K562 (cell line): ENCODE data around the gene SLC16A4. TPM values are rescaled to one million over a fixed set of nuclear protein-coding genes. Genes with fewer than 3 reads are reported as not detected.

ENCODE experiments used
- MLX ChIP-seq, 2 experiments: fragments of 450-650 bp in 1 of 2; sonication (generic) in 1 of 2; formaldehyde crosslinking; conservative IDR thresholded peaks; 2 replicates each; pipeline versions ENCODE4 v1.4.0 to v1.8.1; 2020 to 2022; ENCODE audit warnings: mild to moderate bottlenecking in 1 of 2, missing genetic modification reagents in 1 of 2
- SNRNP70 ChIP-seq: fragments of 200-400 bp; formaldehyde crosslinking; optimal IDR thresholded peaks from 2 replicates; pipeline ENCODE3; 2017; ENCODE audit warnings: low read depth, low read length
- TAF1 ChIP-seq: IDR thresholded peaks from 2 replicates; pipeline ENCODE4 v1.6.1; 2011; ENCODE audit warnings: mild to moderate bottlenecking, low read length, moderate library complexity; ENCODE audit not compliant: insufficient read depth, control insufficient read depth, severe bottlenecking; ENCODE audit errors: extremely low read depth
- ZBED1 ChIP-seq: IDR thresholded peaks from 2 replicates; pipeline ENCODE4 v1.6.1; 2014
- ZNF41 ChIP-seq: fragments of 250-450 bp; sonication (Bioruptor Pico); conservative IDR thresholded peaks from 2 replicates; pipeline ENCODE4 v1.4.0; 2020; ENCODE audit warnings: mild to moderate bottlenecking
- polyA plus RNA-seq, 8 experiments: library from polyadenylated mRNA; depleted of rRNA in 4 of 8; stranded (reverse) in 5 of 8; unstranded in 3 of 8; fragments of >200 nt; fragmentation: Nextera tagmentation in 2 of 8; fragmentation: Illumina TruSeq in 1 of 8; extraction: Ambion mirVana in 2 of 8; extraction: Trizol in 1 of 8; gene quantifications; 2 replicates each; pipeline versions ENCODE4 v1.2.1 to v1.2.3, GENCODE V29; 2011 to 2014; ENCODE audit warnings: inconsistent platforms in 1 of 8, missing spikeins in 1 of 8
- total RNA-seq, 7 experiments: library from RNA; depleted of rRNA in 6 of 7; stranded (reverse); fragments of >200 nt in 6 of 7; fragmentation: Illumina TruSeq in 2 of 7; extraction: Trizol in 2 of 7; gene quantifications; 2 replicates each; pipeline versions ENCODE4 v1.2.1 to v1.2.3, GENCODE V29; 2011 to 2021; ENCODE audit warnings: low replicate concordance in 1 of 7
- TF ChIP-seq, protein P1 (sequence below): fragments of 250-450 bp; sonication (Bioruptor Pico); IDR thresholded peaks from 2 replicates; pipeline ENCODE4 v1.4.0; 2020
- TF ChIP-seq, protein P2 (sequence below): sonication (generic); formaldehyde crosslinking; IDR thresholded peaks from 2 replicates; pipeline ENCODE4 v1.8.1; 2023; ENCODE audit warnings: mild to moderate bottlenecking, missing genetic modification reagents

SLC16A4 gene
- total and polyA plus RNA-seq, 9 of the 15 experiments (the other 6 are each of a cell fraction or from before 2014, with no cell fraction given): 0.04 to 0.31 (median 0.18) TPM; not detected in 1

GRCh38 chr1:110339407-110340206 lies 51.2 kb downstream of the SLC16A4 start (continued):
- TF ChIP-seq, protein P1, sequence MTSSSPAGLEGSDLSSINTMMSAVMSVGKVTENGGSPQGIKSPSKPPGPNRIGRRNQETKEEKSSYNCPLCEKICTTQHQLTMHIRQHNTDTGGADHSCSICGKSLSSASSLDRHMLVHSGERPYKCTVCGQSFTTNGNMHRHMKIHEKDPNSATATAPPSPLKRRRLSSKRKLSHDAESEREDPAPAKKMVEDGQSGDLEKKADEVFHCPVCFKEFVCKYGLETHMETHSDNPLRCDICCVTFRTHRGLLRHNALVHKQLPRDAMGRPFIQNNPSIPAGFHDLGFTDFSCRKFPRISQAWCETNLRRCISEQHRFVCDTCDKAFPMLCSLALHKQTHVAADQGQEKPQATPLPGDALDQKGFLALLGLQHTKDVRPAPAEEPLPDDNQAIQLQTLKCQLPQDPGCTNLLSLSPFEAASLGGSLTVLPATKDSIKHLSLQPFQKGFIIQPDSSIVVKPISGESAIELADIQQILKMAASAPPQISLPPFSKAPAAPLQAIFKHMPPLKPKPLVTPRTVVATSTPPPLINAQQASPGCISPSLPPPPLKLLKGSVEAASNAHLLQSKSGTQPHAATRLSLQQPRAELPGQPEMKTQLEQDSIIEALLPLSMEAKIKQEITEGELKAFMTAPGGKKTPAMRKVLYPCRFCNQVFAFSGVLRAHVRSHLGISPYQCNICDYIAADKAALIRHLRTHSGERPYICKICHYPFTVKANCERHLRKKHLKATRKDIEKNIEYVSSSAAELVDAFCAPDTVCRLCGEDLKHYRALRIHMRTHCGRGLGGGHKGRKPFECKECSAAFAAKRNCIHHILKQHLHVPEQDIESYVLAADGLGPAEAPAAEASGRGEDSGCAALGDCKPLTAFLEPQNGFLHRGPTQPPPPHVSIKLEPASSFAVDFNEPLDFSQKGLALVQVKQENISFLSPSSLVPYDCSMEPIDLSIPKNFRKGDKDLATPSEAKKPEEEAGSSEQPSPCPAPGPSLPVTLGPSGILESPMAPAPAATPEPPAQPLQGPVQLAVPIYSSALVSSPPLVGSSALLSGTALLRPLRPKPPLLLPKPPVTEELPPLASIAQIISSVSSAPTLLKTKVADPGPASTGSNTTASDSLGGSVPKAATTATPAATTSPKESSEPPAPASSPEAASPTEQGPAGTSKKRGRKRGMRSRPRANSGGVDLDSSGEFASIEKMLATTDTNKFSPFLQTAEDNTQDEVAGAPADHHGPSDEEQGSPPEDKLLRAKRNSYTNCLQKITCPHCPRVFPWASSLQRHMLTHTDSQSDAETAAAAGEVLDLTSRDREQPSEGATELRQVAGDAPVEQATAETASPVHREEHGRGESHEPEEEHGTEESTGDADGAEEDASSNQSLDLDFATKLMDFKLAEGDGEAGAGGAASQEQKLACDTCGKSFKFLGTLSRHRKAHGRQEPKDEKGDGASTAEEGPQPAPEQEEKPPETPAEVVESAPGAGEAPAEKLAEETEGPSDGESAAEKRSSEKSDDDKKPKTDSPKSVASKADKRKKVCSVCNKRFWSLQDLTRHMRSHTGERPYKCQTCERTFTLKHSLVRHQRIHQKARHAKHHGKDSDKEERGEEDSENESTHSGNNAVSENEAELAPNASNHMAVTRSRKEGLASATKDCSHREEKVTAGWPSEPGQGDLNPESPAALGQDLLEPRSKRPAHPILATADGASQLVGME (CRISPR knock-in tag): no peak
- peak; percentile 98 for TF ChIP-seq TAF1
- no peak for TF ChIP-seq MLX (CRISPR knock-in tag; conservative IDR thresholded peaks at IDR 0.05)
- TF ChIP-seq, protein P2, sequence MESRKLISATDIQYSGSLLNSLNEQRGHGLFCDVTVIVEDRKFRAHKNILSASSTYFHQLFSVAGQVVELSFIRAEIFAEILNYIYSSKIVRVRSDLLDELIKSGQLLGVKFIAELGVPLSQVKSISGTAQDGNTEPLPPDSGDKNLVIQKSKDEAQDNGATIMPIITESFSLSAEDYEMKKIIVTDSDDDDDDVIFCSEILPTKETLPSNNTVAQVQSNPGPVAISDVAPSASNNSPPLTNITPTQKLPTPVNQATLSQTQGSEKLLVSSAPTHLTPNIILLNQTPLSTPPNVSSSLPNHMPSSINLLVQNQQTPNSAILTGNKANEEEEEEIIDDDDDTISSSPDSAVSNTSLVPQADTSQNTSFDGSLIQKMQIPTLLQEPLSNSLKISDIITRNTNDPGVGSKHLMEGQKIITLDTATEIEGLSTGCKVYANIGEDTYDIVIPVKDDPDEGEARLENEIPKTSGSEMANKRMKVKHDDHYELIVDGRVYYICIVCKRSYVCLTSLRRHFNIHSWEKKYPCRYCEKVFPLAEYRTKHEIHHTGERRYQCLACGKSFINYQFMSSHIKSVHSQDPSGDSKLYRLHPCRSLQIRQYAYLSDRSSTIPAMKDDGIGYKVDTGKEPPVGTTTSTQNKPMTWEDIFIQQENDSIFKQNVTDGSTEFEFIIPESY (CRISPR knock-in tag): no peak
- no peak for TF ChIP-seq SNRNP70
- TF ChIP-seq ZNF41 (CRISPR knock-in tag): no peak
- TF ChIP-seq ZBED1: no peak
